H9 (cell line): ENCODE results near the gene HSPD1. TPM values are rescaled to one million over a fixed set of nuclear protein-coding genes. Genes with fewer than 3 reads are reported as not detected.

ENCODE experiments used
- DNase-seq: peaks from one replicate; pipeline ENCODE4 v3.0.0-alpha.2; 2017
- H2AFZ ChIP-seq: one replicate; pipeline ENCODE4 v1.6.1; 2013; ENCODE audit warnings: mild to moderate bottlenecking, low read length, control low read depth, moderate library complexity
- H2AK5ac ChIP-seq: 2 replicates; pipeline ENCODE4 v1.6.1; 2013; ENCODE audit warnings: low read length, control low read depth, mixed read lengths; ENCODE audit not compliant: insufficient read length
- H2BK120ac ChIP-seq: one replicate; pipeline ENCODE4 v1.6.1; 2013; ENCODE audit warnings: low read depth, mild to moderate bottlenecking, low read length, control low read depth, inconsistent platforms; ENCODE audit not compliant: poor library complexity, severe bottlenecking
- H2BK12ac ChIP-seq: 2 replicates; pipeline ENCODE4 v1.6.1; 2013; ENCODE audit warnings: low read length, control low read depth, mixed read lengths, low read depth; ENCODE audit not compliant: insufficient read length
- H2BK15ac ChIP-seq: 2 replicates; pipeline ENCODE4 v1.6.1; 2013; ENCODE audit warnings: low read depth, low read length, control low read depth
- H2BK20ac ChIP-seq: one replicate; pipeline ENCODE4 v1.6.1; 2013; ENCODE audit warnings: low read depth, mild to moderate bottlenecking, low read length, control low read depth, inconsistent platforms; ENCODE audit not compliant: poor library complexity, severe bottlenecking
- H2BK5ac ChIP-seq: 2 replicates; pipeline ENCODE4 v1.6.1; 2013; ENCODE audit warnings: low read length, control low read depth, mixed read lengths; ENCODE audit not compliant: insufficient read length
- H3K14ac ChIP-seq: 2 replicates; pipeline ENCODE4 v1.6.1; 2013; ENCODE audit warnings: low read length, control low read depth; ENCODE audit not compliant: insufficient read depth
- H3K18ac ChIP-seq: 2 replicates; pipeline ENCODE4 v1.6.1; 2013; ENCODE audit warnings: low read depth, mild to moderate bottlenecking, mixed read lengths, low read length, control low read depth; ENCODE audit not compliant: insufficient read length
- H3K23ac ChIP-seq: 2 replicates; pipeline ENCODE4 v1.6.1; 2013; ENCODE audit warnings: low read length, control low read depth, mixed read lengths, low read depth; ENCODE audit not compliant: insufficient read length
- H3K23me2 ChIP-seq: 2 replicates; pipeline ENCODE4 v1.6.1; 2013; ENCODE audit warnings: low read depth, mild to moderate bottlenecking, mixed read lengths, low read length, control low read depth; ENCODE audit not compliant: insufficient read length, poor library complexity, severe bottlenecking
- H3K27ac ChIP-seq: 2 replicates; pipeline ENCODE4 v1.5.1; 2013; ENCODE audit warnings: low read length, control low read depth, mixed read lengths, low read depth; ENCODE audit not compliant: insufficient read length
- H3K27me3 ChIP-seq: 2 replicates; pipeline ENCODE4 v1.6.1; 2013; ENCODE audit warnings: low read length, control low read depth, inconsistent platforms; ENCODE audit not compliant: insufficient read depth
- H3K4ac ChIP-seq: 2 replicates; pipeline ENCODE4 v1.6.1; 2013; ENCODE audit warnings: low read depth, mild to moderate bottlenecking, control low read depth, inconsistent platforms, low read length, moderate library complexity
- H3K4me1 ChIP-seq: 2 replicates; pipeline ENCODE4 v1.6.1; 2013; ENCODE audit warnings: low read length, control low read depth, inconsistent platforms; ENCODE audit not compliant: insufficient read depth
- H3K4me2 ChIP-seq: 2 replicates; pipeline ENCODE4 v1.6.1; 2013; ENCODE audit warnings: low read length, control low read depth, mixed read lengths; ENCODE audit not compliant: insufficient read length, insufficient read depth
- H3K56ac ChIP-seq: 2 replicates; pipeline ENCODE4 v1.6.1; 2013; ENCODE audit warnings: low read depth, mild to moderate bottlenecking, mixed read lengths, low read length, control low read depth; ENCODE audit not compliant: insufficient read length
- H3K79me1 ChIP-seq: 2 replicates; pipeline ENCODE4 v1.6.1; 2013; ENCODE audit warnings: low read depth, mild to moderate bottlenecking, moderate library complexity, low read length, control low read depth, inconsistent platforms; ENCODE audit not compliant: insufficient read depth, poor library complexity, severe bottlenecking
- H3K79me2 ChIP-seq: 2 replicates; pipeline ENCODE4 v1.6.1; 2013; ENCODE audit warnings: low read length, control low read depth, inconsistent platforms; ENCODE audit not compliant: insufficient read depth
- H3K9ac ChIP-seq: 2 replicates; pipeline ENCODE4 v1.6.1; 2013; ENCODE audit warnings: low read length, control low read depth, mixed read lengths; ENCODE audit not compliant: insufficient read length; ENCODE audit errors: extremely low read depth
- H3K9me3 ChIP-seq: one replicate; pipeline ENCODE4 v1.6.1; 2013; ENCODE audit warnings: low read depth, low read length, inconsistent platforms; ENCODE audit not compliant: control insufficient read depth
- H3T11ph ChIP-seq: one replicate; pipeline ENCODE4 v1.6.1; 2013; ENCODE audit warnings: mild to moderate bottlenecking, low read length, control low read depth, inconsistent platforms
- H4K20me1 ChIP-seq: one replicate; pipeline ENCODE4 v1.6.1; 2013; ENCODE audit not compliant: control insufficient read depth, insufficient read length, insufficient read depth
- H4K5ac ChIP-seq: 2 replicates; pipeline ENCODE4 v1.6.1; 2013; ENCODE audit warnings: low read depth, mild to moderate bottlenecking, mixed read lengths, low read length, control low read depth; ENCODE audit not compliant: insufficient read length
- H4K8ac ChIP-seq: replicated peaks from 2 replicates; pipeline ENCODE4 v1.6.1; 2013; ENCODE audit warnings: low read length, control low read depth, mixed read lengths, low read depth; ENCODE audit not compliant: insufficient read length
- H4K91ac ChIP-seq: 2 replicates; pipeline ENCODE4 v1.6.1; 2013; ENCODE audit warnings: low read depth, mild to moderate bottlenecking, moderate library complexity, mixed read lengths, low read length, control low read depth; ENCODE audit not compliant: insufficient read length
- H3K27ac Mint-ChIP-seq, 3 experiments: 2 replicates in 2 of 3; 3 replicates in 1 of 3; pipeline ENCODE4 v1.8.0; 2020 to 2021; ENCODE audit warnings: mixed read lengths in 3 of 3, mild to moderate bottlenecking in 1 of 3, moderate library complexity in 1 of 3
- H3K27me3 Mint-ChIP-seq: 2 replicates; pipeline ENCODE4 v1.8.0; 2021; ENCODE audit warnings: low read depth, mild to moderate bottlenecking, moderate library complexity, mixed read lengths
- H3K36me3 Mint-ChIP-seq, 3 experiments: 2 replicates in 2 of 3; 3 replicates in 1 of 3; pipeline ENCODE4 v1.8.0; 2020 to 2021; ENCODE audit warnings: low read depth in 3 of 3, mixed read lengths in 3 of 3; ENCODE audit not compliant: insufficient read depth in 1 of 3
- H3K4me1 Mint-ChIP-seq, 2 experiments: 2 replicates each; pipeline ENCODE4 v1.8.0; 2020; ENCODE audit warnings: mixed read lengths in 2 of 2
- H3K4me3 Mint-ChIP-seq, 2 experiments: 2 replicates in 1 of 2; 3 replicates in 1 of 2; pipeline ENCODE4 v1.8.0; 2020 to 2021; ENCODE audit warnings: mild to moderate bottlenecking in 2 of 2, mixed read lengths in 2 of 2, moderate library complexity in 1 of 2
- H3K9me3 Mint-ChIP-seq, 2 experiments: 2 replicates in 1 of 2; 3 replicates in 1 of 2; pipeline ENCODE4 v1.8.0; 2020; ENCODE audit warnings: mild to moderate bottlenecking in 2 of 2, mixed read lengths in 2 of 2, moderate library complexity in 1 of 2
- WGBS: extraction: QIAGEN DNeasy Blood & Tissue Kit; methylation state at CpG from one replicate; pipeline ENCODE4 v1.1.7; 2013; ENCODE audit warnings: missing lambda C conversion rate, low lambda C conversion rate, mixed read lengths; ENCODE audit not compliant: insufficient read length; ENCODE audit errors: extremely low coverage; 5-methylcytosine and 5-hydroxymethylcytosine counted together
- total RNA-seq: library from RNA; stranded (reverse); gene quantifications from 2 replicates; pipeline ENCODE4 v1.2.1, GENCODE V29; 2021
- TF ChIP-seq, protein P1 (sequence below): fragments of 200-600 bp; sonication (generic); conservative IDR thresholded peaks from 3 replicates; pipeline ENCODE4 v1.8.0; 2021; ENCODE audit warnings: antibody characterized with exemption, mild to moderate bottlenecking

HSPD1 gene
- total RNA-seq, 1 experiment from 2014 or later: 846 TPM

DNA sequence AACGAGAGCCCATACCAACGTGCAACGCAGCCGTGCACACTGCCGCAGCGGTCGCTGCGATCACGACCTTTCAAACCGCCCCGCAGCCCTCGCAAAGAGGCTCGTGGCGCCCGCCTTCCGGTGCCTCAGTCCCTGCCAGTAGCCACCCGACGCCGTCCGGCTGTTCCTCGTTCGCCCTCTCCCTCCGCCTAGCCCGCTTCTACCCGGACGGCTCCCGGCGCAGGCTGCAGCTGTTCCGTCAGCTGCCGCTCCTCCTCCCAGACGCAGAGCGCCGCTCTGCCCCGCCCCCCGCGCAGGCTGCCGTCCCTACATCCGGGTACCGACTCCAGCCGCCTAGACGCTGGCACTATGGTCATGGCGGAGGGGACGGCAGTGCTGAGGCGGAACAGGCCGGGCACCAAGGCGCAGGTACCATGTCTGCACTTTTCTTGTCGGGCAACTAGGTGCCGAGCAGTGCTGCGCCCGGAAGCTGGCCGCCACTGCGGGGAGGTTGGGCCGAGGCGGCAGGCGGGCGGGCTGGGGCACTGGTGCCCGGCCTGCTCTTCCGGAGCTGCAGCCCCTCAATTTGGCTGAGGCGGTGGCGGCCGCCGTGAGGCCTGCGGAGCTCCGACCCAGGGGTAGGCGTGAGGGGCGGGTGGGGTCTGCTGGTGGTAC, 16.2 kb upstream of the HSPD1 start, which contains the start of gene MOB4:
Gene MOB4, plus strand, starts transcription at position 328 of the 654 bp plus-strand sequence. Its CDS starts 21 bp downstream, at position 349.
- H2BK12ac ChIP-seq: no peak within 1 kb of the TSS
- H3K9ac ChIP-seq: peak within 1 kb of the TSS; percentile 85
- no peak within 1 kb of the TSS for H3K27ac ChIP-seq
- peaks cover 4 to 16% (median 7%) of the 10 kb centered on the region in 3 experiments for H3K36me3 Mint-ChIP-seq
- peaks cover 7% of the 10 kb centered on the region for H3K23me2 ChIP-seq
- H3K4me1 Mint-ChIP-seq: peaks cover 16 to 31% of the 10 kb centered on the region in 2 experiments
- H3K27ac Mint-ChIP-seq: peak within 1 kb of the TSS; percentile 96 to 99 (median 99)
- peak within 1 kb of the TSS; percentile 83 for H3K18ac ChIP-seq
- H3K79me1 ChIP-seq: no peaks in the 10 kb centered on the region
- peak; percentile 96 for DNase-seq
- TF ChIP-seq, protein P1, sequence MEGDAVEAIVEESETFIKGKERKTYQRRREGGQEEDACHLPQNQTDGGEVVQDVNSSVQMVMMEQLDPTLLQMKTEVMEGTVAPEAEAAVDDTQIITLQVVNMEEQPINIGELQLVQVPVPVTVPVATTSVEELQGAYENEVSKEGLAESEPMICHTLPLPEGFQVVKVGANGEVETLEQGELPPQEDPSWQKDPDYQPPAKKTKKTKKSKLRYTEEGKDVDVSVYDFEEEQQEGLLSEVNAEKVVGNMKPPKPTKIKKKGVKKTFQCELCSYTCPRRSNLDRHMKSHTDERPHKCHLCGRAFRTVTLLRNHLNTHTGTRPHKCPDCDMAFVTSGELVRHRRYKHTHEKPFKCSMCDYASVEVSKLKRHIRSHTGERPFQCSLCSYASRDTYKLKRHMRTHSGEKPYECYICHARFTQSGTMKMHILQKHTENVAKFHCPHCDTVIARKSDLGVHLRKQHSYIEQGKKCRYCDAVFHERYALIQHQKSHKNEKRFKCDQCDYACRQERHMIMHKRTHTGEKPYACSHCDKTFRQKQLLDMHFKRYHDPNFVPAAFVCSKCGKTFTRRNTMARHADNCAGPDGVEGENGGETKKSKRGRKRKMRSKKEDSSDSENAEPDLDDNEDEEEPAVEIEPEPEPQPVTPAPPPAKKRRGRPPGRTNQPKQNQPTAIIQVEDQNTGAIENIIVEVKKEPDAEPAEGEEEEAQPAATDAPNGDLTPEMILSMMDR: no peak
- H2BK15ac ChIP-seq: no peak within 1 kb of the TSS
- no peak within 1 kb of the TSS for H2BK120ac ChIP-seq
- H3K27me3 Mint-ChIP-seq: no peaks in the 10 kb centered on the region; the same call in 1 of the 2 replicates
- no peak within 1 kb of the TSS for H2BK20ac ChIP-seq
- H3K27me3 ChIP-seq: no peaks in the 10 kb centered on the region
- no peak within 1 kb of the TSS for H4K91ac ChIP-seq
- H3K23ac ChIP-seq: no peak within 1 kb of the TSS
- H2BK5ac ChIP-seq: no peak within 1 kb of the TSS
- H3K14ac ChIP-seq: peak within 1 kb of the TSS; percentile 79
- peak within 1 kb of the TSS; percentile 63 for H3K4me2 ChIP-seq
- peak within 1 kb of the TSS; percentile 85 to 92 for H3K4me3 Mint-ChIP-seq
- H3K4ac ChIP-seq: no peak within 1 kb of the TSS
- WGBS: no CpG with 5 or more reads among the region's 66 CpGs
- no peak within 1 kb of the TSS for H4K8ac ChIP-seq
- H3K56ac ChIP-seq: no peak within 1 kb of the TSS
- H4K5ac ChIP-seq: no peak within 1 kb of the TSS
- H3K79me2 ChIP-seq: peaks cover 19% of the 10 kb centered on the region; the same call in 1 of the 2 replicates
- H3K9me3 Mint-ChIP-seq: peaks cover under 1 to 3% of the 10 kb centered on the region in 2 experiments
- no peaks in the 10 kb centered on the region for H4K20me1 ChIP-seq
- no peaks in the 10 kb centered on the region for H3K9me3 ChIP-seq
- no peak within 1 kb of the TSS for H2AK5ac ChIP-seq
- H3K4me1 ChIP-seq: 0 out of 2 replicates have a peak, but pooled peaks cover 3% of the 10 kb centered on the region
- H3T11ph ChIP-seq: no peak within 1 kb of the TSS
- H2AFZ ChIP-seq: no peak within 1 kb of the TSS
